NCI-H1105 treated with DMSO at 0.1 percent for 48 hours (cell line): ENCODE measurements around the gene RREB1.
A peak's percentile ranks its signal among the peaks of the same experiment; 100 is the strongest.

Experiments
- DNase-seq: peaks from one replicate; lab custom pipeline; 2025; lab: John Stamatoyannopoulos, UW

The RREB1 gene

DNA sequence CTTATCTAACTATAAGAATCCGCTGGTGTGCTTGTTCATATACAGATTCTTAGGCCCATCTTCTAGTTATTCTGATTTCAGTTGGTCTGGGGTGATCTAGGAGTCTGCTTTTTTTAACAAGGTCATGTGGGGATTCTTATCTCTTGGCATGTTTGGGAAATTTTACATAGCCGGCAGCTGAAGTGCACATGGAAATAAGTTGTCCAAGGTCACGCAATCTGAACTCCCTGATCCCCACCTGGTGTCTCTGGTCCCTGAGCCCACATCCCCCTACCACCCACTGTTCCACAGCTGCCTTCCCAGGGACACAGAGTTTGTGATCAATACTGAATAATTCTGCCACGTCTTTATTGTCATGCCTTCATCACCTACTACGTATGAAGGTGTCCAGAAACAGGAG lies 114.4 kb downstream of the RREB1 start:
- no peak for DNase-seq

DNA sequence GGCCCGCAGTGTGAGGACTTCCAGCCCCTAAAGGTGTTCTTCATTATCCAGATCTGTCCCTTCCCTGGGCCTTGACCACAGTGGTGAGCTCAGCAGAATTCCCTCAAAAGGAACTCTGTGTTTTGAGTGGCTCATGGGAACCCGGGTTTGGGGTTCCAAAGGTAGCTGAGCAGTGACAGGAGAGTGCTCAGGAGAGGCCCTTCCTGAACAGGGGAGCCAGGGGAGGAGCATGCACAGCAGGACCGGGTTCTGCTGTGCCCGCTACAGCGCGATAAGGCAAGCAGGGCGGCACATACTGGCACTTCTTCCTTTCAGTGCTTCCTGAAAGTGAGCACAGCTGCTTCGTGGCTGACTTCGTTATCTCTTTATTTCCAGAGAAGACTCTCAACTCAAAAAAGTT lies 117.0 kb downstream of the RREB1 start:
- DNase-seq, result no peak

DNA sequence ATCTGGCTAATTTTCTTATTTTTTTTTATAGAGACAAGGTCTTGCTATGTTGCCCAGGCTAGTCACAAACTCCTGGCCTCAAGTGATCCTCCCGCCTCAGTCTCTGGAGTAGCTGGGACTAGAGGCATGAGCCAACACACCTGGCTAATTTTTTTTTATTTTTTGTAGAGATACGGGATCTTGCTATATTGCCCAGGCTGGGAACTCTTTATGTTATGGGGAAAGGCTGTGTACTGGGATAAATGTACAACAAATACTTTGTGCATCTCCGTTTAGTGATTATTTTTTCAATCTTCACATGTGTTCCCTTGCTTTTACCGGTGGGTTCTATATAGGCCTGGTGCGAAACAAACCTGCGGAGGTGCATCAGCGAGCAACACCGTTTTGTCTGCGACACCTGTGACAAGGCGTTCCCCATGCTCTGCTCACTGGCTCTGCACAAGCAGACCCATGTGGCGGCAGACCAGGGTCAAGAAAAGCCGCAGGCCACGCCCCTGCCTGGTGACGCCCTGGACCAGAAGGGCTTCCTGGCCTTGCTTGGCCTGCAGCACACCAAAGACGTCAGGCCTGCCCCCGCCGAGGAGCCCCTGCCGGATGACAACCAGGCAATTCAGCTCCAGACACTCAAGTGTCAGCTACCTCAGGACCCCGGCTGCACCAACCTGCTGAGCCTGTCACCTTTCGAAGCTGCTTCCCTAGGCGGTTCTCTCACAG lies 121.1 kb downstream of the RREB1 start:
- DNase-seq, result no peak

DNA sequence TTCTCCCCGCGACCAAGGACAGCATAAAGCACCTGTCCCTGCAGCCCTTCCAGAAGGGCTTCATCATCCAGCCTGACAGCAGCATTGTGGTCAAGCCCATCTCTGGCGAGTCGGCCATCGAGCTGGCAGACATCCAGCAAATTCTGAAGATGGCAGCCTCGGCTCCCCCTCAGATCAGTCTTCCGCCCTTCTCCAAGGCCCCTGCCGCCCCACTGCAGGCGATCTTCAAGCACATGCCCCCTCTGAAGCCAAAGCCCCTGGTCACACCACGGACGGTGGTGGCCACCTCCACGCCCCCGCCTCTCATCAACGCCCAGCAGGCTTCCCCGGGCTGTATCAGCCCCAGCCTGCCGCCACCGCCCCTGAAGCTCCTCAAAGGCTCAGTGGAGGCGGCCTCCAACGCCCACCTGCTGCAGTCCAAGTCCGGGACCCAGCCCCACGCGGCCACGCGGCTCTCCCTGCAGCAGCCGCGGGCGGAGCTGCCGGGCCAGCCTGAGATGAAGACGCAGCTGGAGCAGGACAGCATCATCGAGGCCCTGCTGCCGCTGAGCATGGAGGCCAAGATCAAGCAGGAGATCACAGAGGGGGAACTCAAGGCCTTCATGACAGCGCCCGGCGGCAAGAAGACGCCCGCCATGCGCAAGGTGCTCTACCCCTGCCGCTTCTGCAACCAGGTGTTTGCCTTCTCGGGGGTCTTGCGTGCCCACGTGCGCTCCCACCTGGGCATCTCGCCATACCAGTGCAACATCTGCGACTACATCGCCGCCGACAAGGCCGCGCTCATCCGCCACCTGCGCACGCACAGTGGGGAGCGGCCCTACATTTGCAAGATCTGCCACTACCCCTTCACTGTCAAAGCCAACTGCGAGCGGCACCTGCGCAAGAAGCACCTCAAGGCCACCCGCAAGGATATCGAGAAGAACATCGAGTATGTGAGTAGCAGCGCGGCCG lies 121.9 kb downstream of the RREB1 start:
- DNase-seq, result no peak

DNA sequence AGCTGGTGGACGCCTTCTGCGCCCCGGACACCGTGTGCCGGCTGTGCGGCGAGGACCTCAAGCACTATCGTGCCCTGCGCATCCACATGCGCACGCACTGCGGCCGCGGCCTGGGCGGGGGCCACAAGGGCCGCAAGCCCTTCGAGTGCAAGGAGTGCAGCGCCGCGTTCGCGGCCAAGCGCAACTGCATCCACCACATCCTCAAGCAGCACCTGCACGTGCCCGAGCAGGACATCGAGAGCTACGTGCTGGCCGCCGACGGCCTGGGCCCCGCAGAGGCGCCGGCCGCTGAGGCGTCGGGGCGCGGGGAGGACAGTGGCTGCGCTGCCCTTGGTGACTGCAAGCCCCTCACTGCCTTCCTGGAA lies 122.5 kb downstream of the RREB1 start:
- no peak for DNase-seq

DNA sequence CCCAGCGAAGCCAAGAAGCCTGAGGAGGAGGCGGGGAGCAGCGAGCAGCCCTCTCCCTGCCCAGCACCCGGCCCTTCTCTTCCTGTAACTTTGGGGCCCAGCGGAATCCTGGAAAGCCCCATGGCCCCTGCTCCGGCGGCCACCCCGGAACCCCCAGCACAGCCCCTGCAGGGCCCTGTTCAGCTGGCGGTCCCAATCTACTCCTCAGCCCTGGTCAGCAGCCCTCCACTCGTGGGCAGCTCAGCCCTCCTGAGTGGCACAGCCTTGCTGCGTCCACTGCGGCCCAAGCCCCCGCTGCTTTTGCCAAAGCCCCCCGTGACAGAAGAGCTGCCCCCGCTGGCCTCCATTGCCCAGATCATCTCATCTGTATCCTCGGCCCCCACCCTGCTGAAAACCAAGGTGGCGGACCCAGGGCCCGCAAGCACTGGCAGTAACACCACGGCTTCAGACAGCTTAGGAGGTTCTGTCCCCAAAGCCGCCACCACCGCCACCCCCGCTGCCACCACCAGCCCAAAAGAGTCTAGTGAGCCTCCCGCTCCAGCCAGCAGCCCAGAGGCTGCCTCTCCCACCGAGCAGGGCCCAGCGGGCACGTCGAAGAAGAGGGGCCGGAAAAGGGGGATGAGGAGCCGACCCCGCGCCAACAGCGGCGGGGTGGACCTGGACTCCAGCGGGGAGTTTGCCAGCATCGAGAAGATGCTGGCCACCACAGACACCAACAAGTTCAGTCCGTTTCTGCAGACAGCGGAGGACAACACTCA lies 123.4 kb downstream of the RREB1 start:
- no peak for DNase-seq

DNA sequence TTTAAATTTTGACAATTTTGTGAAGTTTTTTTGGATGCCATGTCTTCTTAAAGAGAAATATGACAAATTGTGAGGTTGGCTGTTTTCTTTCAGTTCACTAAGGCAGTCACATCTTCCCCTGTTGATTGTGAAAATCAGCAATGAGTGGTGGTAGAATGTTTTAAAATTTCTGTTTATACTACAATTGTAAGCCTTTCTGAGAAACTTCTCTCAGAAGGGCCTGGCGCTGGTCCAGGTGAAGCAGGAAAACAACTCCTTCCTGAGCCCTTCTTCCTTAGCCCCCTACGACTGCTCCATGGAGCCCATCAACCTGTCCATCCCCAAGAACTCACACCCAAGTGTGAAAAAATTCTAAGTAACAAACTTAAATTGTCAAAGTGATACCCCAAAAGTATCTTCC lies 124.6 kb downstream of the RREB1 start:
- DNase-seq, result no peak

DNA sequence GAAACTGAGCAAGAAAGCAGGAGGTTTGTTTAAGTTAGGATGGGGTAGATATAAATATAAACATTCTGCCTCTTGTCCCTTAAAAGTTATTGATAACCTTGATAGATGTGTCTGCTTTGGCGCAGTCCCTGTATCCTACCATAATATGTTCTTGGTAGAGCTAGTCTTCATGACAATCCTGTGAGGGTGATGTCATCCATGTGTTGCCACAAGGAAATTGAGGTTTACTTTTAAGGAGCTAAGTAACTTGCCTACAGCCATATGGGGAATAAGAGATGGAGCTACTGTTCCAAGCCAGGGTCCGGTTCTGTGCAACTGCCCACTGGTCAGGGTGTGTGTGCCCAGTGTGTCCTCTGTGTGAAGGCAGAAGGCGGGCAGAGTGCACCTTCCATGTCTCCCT lies 126.8 kb downstream of the RREB1 start:
- no peak for DNase-seq

DNA sequence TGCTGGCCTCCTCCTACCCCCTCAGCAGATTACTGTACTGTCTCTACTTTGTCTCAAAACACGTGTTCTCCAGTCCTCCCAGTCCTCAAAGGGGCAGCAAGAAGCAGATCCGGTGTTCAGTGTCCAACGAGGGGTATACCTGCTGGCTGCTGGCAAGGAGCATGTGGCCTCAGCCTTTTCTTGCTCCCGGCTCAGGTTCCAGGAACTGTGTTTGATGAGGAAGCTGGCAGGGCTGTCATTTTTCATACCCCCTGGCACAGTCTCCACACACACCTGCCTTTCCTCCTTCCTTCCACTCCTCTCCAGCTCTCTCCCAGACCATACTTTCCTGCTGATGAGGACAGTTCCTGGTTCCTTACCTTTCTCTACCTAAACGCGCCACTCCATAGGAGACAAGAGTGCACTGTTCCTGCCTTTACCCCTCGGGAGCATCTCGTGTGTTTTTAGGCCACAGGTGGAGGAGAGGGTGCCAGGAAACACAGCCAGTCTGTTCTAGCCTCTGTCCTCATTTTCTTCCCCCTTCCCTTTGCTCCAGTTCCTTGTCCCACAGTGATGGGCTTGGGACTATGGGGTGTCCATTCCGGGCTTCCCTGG lies 128.0 kb downstream of the RREB1 start:
- peak; percentile 34 for DNase-seq

DNA sequence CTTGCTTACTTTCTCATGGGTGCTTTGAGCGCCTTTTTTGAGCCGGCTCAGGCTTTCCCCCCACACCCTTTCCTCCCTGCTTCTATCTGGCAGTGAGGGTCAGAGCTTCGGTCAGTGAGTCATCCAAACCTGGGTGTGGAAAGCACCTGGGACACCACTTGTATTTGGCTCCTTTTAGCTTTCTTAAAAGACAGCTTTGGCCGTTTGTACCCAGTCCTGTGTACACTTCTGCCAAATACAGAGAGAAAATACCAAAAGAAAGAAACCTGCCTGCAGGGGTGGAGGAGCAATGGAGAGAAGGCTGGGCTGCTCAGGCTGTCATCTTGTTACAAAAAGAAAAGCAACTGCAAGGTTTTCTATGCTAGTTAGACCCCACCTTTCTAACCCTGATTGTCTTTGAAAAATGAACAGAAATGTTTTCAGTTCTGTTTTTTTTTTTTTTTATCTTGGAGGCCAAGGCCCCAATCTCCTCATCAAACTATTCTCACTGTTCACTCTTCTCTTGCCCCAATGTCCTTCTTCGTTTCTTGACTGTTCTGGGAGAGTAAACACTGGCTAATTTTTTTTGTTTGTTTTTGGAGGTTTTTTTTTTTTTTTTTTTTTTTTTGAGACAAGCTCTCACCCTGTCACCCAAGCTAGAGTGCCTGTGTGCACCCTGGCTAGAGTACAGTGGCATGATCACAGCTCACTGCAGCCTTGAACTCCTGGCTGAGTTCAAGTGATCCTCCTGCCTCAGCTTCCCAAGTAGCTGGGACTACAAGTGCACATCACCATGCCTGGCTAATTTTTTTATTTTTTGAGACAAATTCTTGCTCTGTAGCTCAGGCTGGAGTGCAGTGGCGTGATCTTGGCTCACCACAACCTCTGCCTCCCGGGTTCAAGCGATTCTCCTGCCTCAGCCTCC lies 128.8 kb downstream of the RREB1 start:
- DNase-seq, result no peak

DNA sequence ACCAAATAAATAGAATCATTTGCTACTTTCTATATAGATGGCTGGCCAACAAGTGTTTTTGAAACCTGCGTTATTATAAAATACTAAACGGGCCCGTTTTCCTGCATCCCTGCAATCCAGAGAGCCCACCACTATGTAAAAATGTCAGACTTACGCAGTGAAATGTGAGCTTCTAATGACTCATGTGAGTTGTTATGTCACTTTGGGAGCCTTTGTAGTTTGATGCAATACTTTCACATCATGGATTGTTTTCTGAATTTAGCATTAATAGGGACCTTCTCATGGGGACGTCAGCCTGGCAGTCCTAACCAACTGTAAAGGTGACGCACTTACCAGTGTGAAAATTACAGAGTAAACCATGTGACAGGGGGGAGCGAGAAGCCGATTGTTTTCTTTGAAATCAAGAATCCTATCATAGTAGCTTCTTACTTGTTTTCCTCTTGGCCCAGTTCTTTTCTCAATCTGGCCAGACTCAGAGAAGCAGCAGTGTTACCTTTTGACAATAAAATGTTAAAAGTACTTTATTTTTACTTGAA lies 130.0 kb downstream of the RREB1 start:
- DNase-seq, result no peak

DNA sequence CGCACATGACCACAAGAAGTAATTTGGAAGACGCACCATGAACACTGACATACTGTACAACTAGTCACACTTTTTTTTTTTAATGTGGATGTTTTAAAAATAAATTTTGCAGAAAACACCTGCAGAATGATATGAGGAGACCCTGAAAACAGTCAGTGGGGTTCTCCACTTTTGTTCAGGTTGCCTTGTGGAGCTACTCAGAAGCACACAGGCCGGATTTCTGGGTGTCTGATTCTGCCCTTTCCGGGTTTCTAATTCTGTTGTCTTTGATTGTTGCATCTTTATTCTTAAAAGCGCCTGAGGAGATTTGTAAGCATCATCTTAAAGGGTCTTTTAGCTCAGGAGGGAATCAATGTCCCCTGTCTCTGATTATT lies 130.8 kb downstream of the RREB1 start:
- DNase-seq, result no peak

DNA sequence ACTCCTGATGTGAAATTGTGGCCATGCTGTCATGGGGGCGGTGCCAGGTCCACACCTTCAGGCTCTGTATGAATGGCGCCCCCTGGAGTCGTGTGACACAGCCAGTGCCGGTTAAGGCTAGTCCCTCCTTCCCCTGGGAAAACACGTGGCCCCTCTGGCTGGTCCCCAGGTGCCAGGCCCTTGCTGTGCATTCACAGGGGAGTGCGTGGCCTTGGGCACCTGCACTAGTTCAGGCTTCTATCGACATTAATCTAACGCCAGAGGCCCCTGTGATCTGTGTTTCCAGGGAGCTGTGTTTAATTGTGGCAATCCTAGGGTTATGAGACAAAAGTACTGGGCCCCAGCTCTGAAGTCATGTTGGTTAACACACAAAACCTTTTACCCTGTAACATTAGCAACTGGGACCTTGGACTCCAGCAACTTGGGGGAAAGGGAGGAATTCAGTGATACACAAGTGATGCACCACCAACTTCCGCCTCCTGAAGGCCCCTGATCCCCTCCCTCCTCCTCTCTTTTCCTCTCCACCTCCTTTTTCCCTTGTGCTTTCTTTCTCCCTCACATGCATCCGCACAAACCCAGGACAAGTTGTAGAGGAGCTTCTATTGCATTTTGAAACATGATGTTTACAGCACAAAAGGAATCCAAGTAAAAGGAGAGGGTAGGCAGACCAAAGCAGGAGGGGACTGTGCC lies 131.3 kb downstream of the RREB1 start:
- DNase-seq, result peak; percentile 93

DNA sequence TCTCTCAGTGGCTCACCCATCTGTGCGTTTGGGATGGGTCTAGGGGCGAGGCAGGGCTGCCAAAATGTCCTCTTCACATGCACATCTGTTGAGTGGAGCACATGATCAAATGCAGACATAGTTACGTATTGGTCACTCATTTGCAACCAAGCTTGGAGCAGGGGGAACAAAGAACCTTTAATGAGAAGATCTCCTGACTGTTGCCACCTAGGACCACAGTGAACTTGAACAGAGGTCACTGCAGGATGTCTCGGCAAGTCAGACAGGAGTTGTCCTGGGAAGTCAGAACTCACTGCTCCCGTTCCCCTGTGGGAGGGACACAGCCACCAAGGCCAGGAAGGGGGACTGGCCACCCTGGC lies 131.8 kb downstream of the RREB1 start:
- no peak for DNase-seq

DNA sequence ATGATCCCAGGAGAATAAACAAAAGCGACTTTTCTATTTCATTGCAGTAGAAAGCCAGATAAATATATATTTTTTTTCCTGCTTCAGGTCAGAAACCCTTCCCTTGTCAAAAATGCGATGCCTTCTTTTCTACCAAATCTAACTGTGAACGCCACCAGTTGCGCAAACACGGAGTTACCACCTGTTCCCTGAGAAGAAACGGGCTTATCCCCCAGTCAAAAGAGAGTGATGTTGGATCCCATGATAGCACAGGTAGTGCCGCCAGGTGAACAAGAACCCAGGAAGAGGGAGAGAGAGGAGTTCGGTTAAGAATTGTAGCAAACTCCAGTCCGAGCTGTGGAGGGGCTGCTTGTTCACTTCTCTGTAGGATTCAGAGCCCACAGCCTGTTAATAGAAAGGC lies 132.6 kb downstream of the RREB1 start:
- no peak for DNase-seq

DNA sequence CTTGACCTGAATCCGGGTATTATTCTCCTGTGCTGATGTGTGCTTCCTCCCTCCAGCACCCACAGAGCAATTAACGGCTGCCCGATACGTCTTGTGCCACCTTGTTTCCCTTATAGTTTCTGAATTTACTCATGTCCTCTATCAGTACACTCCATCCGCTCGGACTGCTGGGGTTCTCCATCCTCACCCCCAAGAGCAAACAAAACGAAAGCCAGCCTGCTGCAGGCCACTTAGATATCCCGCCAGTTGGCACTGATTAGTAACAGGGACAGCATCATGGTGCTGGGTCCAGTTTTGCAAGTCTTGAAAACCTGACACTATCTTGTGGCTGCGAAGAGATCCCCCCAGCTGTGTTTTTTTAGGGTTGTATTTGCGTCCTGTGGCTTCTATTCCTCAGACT lies 133.4 kb downstream of the RREB1 start:
- no peak for DNase-seq

DNA sequence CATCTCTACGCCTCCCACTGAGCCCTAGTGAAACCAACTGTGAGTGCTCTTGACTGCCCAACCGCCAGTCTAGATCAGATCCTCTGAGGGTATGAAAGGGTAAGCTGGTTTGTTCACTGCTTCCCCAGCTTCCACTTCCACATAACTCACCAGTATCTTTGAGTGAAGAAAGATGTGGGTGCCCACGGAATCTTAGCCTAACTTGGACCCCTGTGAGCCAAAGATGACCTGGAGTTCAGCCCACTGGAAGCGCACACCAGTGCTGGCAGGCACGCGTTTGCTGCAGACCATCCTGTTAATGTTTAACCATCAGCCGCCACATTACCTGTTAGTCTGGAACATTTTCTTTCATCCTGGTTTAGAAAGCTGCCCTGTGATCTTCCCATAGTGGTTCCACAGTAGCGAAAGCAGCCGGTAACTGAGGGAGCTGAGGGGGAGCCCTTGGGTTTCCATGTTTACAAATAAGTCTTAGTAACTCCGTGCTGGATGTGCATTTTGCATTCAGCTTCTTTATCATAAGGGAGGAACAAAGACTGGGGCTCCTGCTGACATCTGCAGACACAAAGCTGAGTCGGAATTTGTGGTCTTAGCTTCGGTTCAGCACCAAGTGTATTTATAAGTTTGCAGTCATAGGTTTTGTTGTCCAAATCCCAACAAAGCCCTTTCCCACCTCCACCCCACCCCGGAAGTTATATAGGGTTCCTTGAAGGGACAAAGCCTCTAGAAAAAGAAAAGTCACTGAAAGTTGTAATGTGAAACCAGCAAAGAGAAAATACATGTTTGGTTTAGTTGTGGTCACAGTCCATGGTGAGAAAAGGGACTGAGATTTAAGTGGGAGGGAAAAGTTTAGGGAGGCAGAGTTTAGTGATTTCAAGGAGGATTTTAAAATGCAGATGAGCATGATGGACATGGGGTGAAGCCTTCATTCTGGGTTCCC lies 134.2 kb downstream of the RREB1 start:
- DNase-seq, result no peak

DNA sequence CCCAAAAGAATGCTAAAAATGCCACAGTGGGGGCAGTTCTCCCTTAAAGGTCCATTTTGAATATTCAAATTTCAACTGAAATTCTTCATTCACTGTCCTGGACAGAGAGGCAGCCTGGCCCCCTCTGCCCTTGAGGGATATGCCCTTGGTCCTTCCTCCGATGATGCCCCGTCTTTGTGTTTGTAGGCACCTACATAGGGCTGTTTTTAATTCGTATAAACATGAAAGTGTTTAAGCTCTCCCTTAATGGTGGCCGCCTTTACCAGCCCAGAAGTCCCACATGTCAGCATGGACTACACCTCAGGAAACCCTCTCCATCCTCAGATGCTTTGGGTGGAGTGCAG lies 135.0 kb downstream of the RREB1 start:
- DNase-seq, result no peak

DNA sequence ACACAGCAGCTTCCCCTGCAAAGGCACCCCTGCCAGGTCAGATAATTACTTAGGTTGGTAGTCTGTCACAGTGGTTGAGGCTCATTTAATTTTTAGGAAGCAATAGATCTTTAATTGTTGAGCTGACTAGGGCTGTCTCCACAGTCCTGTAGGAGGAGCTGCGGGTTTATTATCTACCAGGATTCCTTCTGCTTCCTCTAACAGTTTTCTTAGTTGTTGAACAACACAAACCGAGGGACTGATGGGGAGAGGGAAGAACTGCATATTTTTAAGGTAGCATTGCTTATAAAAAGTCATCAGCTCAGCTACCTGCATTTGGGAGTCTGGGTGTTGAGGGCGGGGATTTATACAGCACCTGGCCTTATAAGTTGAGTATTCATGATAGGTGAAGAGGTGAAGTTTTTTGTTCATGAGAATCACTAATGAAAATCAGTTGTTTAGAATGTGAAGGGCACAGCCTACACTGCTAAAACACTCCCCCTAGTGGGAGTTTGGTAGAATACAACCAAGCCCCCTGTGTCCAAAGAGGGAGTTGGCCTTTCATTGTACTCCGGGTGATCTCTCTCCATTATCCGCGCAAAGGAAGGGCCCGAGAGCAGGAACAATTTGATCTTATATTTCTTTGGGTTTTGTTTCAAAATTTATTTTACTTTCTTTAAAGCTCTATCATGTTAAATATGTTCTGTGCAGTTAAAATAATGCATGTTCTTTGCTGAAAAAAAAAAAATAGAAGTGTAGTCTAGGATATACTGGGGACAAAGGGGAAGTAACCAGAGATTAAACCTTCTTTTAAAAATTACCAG lies 135.6 kb downstream of the RREB1 start:
- peak; percentile 78 for DNase-seq
